GM12892 (cell line): ENCODE results near the gene MSMO1.

ENCODE experiments used
- POLR2A ChIP-seq: IDR thresholded peaks from 2 replicates; pipeline ENCODE4 v1.6.1; 2011; ENCODE audit warnings: low read depth, low read length, control low read depth
- POLR2AphosphoS5 ChIP-seq: IDR thresholded peaks from 2 replicates; pipeline ENCODE4 v1.6.1; 2011; ENCODE audit warnings: low read depth, low read length, control low read depth
- TAF1 ChIP-seq: IDR thresholded peaks from 2 replicates; pipeline ENCODE4 v1.6.1; 2011; ENCODE audit warnings: low read depth, mild to moderate bottlenecking, control low read depth, low read length, borderline replicate concordance

DNA sequence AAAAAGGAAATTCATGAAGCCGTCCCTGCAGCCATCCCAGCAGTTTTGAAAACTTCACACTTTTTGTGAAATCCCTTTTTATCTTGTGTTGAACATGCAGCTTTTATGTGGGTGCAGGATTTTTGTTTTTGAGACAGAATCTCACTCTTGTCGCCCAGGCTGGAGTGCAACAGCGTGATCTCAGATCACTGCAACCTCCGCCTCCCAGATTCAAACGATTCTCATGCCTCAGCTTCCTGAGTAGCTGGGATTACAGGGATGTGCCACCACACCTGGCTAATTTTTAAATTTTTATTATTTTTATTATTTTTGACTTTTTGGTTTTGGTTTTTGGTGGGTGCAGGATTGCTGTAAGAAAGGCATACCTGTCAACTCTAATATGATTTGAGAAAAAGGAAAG is 8.0 kb upstream of the MSMO1 start:
- TF ChIP-seq TAF1 (no peak), POLR2A (no peak), POLR2AphosphoS5 (no peak)
